Measurements from ENCODE around the gene ARID1B.
A peak's percentile ranks its signal among the peaks of the same experiment; 100 is the strongest.

Gene ARID1B

GRCh38 chr6:156794546-156795354 lies 17.6 kb downstream of the ARID1B start:
- no peak for DNase-seq

GRCh38 chr6:156795825-156796224 lies 18.6 kb downstream of the ARID1B start:
- DNase-seq: no peak

- no peak for DNase-seq
These were observed 19.4 kb downstream of the ARID1B start for GRCh38 chr6:156796627-156797026.

- DNase-seq: no peak
These were observed 20.9 kb downstream of the ARID1B start for GRCh38 chr6:156797901-156798735.

GRCh38 chr6:156801712-156802111 lies 24.5 kb downstream of the ARID1B start:
- DNase-seq: no peak

- no peak for DNase-seq
These were observed 26.2 kb downstream of the ARID1B start for GRCh38 chr6:156803353-156803752.

GRCh38 chr6:156804402-156804801 lies 27.2 kb downstream of the ARID1B start:
- DNase-seq: no peak

GRCh38 chr6:156806155-156806554 lies 29.0 kb downstream of the ARID1B start:
- DNase-seq: no peak

GRCh38 chr6:156807028-156807427 lies 29.9 kb downstream of the ARID1B start:
- no peak for DNase-seq

GRCh38 chr6:156807795-156808194 lies 30.6 kb downstream of the ARID1B start:
- no peak for DNase-seq

- DNase-seq: peak; percentile 29
These were observed 31.1 kb downstream of the ARID1B start for GRCh38 chr6:156808287-156808686.

- DNase-seq: no peak
These were observed 31.9 kb downstream of the ARID1B start for GRCh38 chr6:156809034-156809433.

- no peak for DNase-seq
These were observed 32.4 kb downstream of the ARID1B start for GRCh38 chr6:156809446-156810178.

- DNase-seq: no peak
These were observed 36.9 kb downstream of the ARID1B start for GRCh38 chr6:156814036-156814581.

GRCh38 chr6:156816505-156816904 lies 39.3 kb downstream of the ARID1B start:
- no peak for DNase-seq

GRCh38 chr6:156820089-156820798 lies 43.1 kb downstream of the ARID1B start:
- DNase-seq: peak; percentile 40

- DNase-seq: no peak
These were observed 44.5 kb downstream of the ARID1B start for GRCh38 chr6:156821707-156822106.

GRCh38 chr6:156822747-156823206 lies 45.6 kb downstream of the ARID1B start:
- peak; percentile 24 for DNase-seq

- DNase-seq: no peak
These were observed 47.0 kb downstream of the ARID1B start for GRCh38 chr6:156824142-156824541.

- DNase-seq: no peak
These were observed 48.3 kb downstream of the ARID1B start for GRCh38 chr6:156825475-156825874.

- no peak for DNase-seq
These were observed 49.2 kb downstream of the ARID1B start for GRCh38 chr6:156826290-156826955.

GRCh38 chr6:156827382-156827781 lies 50.2 kb downstream of the ARID1B start:
- no peak for DNase-seq

Data from NCI-H748 treated with DMSO at 0.1 percent for 48 hours (cell line).